Heart right ventricle (tissue), 16 donors: ENCODE measurements around the gene PRIMPOL. TPM values are rescaled to one million over a fixed set of nuclear protein-coding genes. Genes with fewer than 3 reads are reported as not detected.
"Not testable (repeated sequence)": the region's sequence is repeated elsewhere in the genome, so short reads cannot be mapped to it uniquely, and the experiment has no call there.

Experiments
- ATAC-seq, 8 donors: fragments of 200-7000 bp; cut with Tn5 transposase; one replicate each; pipeline ENCODE4 v1.9.1; 2020; ENCODE audit warnings: mild to moderate bottlenecking in 8 of 8, moderate library complexity in 8 of 8, moderate number of reproducible peaks in 1 of 8
- DNase-seq, 2 donors: peaks; one replicate each; pipeline ENCODE4 v3.0.0-alpha.2; 2020
- H3K27ac ChIP-seq, 10 donors: fragments of 200-600 bp; sonication (generic) in 2 of 10; one replicate each; pipeline versions ENCODE4 v1.5.0 to v1.8.0; 2020 to 2022; ENCODE audit warnings: mild to moderate bottlenecking in 3 of 10
- H3K27me3 ChIP-seq, 7 donors: fragments of 200-600 bp; one replicate each; pipeline ENCODE4 v1.8.0; 2021 to 2022; ENCODE audit warnings: mild to moderate bottlenecking in 2 of 7
- H3K36me3 ChIP-seq, 9 donors: fragments of 200-600 bp; sonication (generic) in 1 of 9; one replicate each; pipeline versions ENCODE4 v1.5.0 to v1.8.0; 2020 to 2022; ENCODE audit warnings: mild to moderate bottlenecking in 2 of 9
- H3K4me1 ChIP-seq, 9 donors: fragments of 200-600 bp; sonication (generic) in 1 of 9; one replicate each; pipeline versions ENCODE4 v1.5.0 to v1.8.0; 2020 to 2022; ENCODE audit warnings: mild to moderate bottlenecking in 4 of 9
- H3K4me3 ChIP-seq, 10 donors: fragments of 200-600 bp; sonication (generic) in 2 of 10; one replicate each; pipeline versions ENCODE4 v1.5.0 to v1.8.0; 2020 to 2022; ENCODE audit warnings: mild to moderate bottlenecking in 7 of 10, moderate library complexity in 2 of 10
- H3K9me3 ChIP-seq, 11 donors: fragments of 200-600 bp in 10 of 11; sonication (generic) in 2 of 11; one replicate each; pipeline versions ENCODE4 v1.5.0 to v1.8.0; 2013 to 2022; ENCODE audit warnings: mild to moderate bottlenecking in 2 of 11, control low read depth in 1 of 11, moderate library complexity in 1 of 11
- WGBS, 2 donors: extraction: QIAGEN DNeasy Blood & Tissue Kit; methylation state at CpG; one replicate each; pipeline ENCODE4 v1.1.7; 2013; ENCODE audit warnings: inconsistent platforms in 1 of 2; 5-methylcytosine and 5-hydroxymethylcytosine counted together
- intact Hi-C, 10 donors: fragments of 100-400 bp; cut with DNase I; formaldehyde crosslinking; loops; one replicate each; pipeline versions ENCODE4 v1.11.1 to v1.14.2; 2022
- polyA plus RNA-seq, 2 donors: library from polyadenylated mRNA; stranded (reverse); fragments of 200-250 nt; gene quantifications; one replicate each; pipeline ENCODE4 v1.2.3, GENCODE V29; 2013
- total RNA-seq, 10 donors: library from RNA; stranded (reverse); fragmentation: NEBNext Ultra II Directional in 3 of 10; extraction: Animal tissue kit (Norgen Biotek cat#: 25700) in 3 of 10; gene quantifications; one replicate each; pipeline versions ENCODE4 v1.2.1 to v1.2.4, GENCODE V29; 2021 to 2023
- TF ChIP-seq, protein P1 (sequence below), 9 donors: fragments of 200-600 bp; sonication (generic) in 2 of 9; IDR thresholded peaks; one replicate each; pipeline versions ENCODE4 v1.5.0 to v1.8.0; 2021 to 2022; ENCODE audit warnings: antibody characterized with exemption in 9 of 9, mild to moderate bottlenecking in 5 of 9, moderate library complexity in 1 of 9
- donor health status: Arrhythmogenic right ventricular cardiomyopathy.
- donor health status: ischemic (EF 13 %, LVEDD 7.1; RV severe dilation, severe dysfunction).
- donor health status: healthy with polysubstance abuse.
- donor health status: DM: no; HTN: yes; CAD: no.
- donor health status: DM: no; HTN: no; CAD: no.
- donor health status: ischemic (EF 25% LVEDD 6.9; RV normal size, moderate dysfunction).
- donor health status: ischemic (EF 25% LVEDD 5.7; RV mildly dilated, moderate dysfunction).
- donor health status: healthy.
- donor health status: DM: yes; HTN: yes; CAD: no.
- donor health status: Ischemic cardiomyopathy.
- donor health status: ischemic (EF 35%, LVEDD 5.7; RV mildly dilated, moderate dysfunction).
- donor health status: nonischemic (EF 11% LVEDD 7.7; RV severe dilation, severe dysfunction).
- donor health status: DM: yes; HTN: yes; CAD: no.
- donor health status: PGD.
- donor health status: ischemic (EF 29% LVEDD 5.4; RV normal size, mild dysfunction).
- donor health status: nonischemic (EF 23%, LVEDD 6.1; RV moderate dilation, normal function).

PRIMPOL gene
- total and polyA plus RNA-seq, 12 donors, result 7.2 to 85.2 (median 10.8) TPM

DNA sequence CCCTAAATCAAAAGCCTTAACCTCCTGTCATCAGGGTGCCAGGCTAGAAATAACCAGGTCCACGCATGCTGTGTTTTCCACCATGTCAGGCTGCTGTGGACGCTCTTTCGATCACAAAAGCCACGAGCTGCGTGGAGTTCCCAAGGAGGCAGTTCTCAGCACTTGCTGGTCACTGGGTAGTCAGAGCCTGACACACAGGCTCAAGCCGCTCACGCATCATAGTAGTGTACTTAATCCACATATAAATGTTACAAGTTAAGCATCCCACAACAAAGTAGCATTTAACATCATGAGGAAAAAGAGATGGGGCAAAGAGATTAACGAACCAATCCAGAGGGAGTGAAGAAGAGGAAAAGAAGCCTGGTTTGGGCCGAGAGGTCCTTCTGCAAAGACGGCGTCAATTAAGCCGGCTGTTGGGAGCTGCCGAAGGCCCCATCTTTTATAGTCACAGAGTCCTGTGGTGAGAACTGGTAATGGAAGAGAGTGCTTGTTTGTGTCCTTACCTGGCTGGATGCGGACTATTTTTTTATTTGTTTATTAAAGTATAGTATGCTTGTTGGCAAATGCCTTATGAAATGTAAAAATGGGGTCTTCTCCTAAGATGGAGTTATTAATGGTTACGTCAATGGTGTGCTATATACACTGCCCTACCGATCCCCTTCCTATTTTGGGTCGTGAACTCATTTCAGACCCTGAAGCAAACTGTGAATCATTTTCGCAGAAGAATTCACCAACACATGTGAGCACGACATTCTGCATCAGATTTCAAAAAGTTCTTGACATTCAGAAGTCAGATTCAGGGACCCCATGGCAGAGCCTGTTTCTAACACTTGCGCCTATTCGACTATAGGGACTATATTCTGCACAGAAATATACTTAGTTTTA, 675 bp downstream of the PRIMPOL start:
- 32 to 34% methylated on average over 21 of the region's 21 CpGs for WGBS, 2 donors
- Histone ChIP-seq H3K4me1 (peaks cover 13 to 51% (median 41%) of the 10 kb centered on the region in 9 donors), H3K36me3 (peaks cover 0 to 26% (median 0%) of the 10 kb centered on the region in 9 donors), H3K4me3 (peak overlapping the region; percentile 72 to 96 (median 84)), H3K27me3 (no peaks in the 10 kb centered on the region), H3K27ac (peak overlapping the region; percentile 81 to 100 (median 92)), H3K9me3 (no peaks in the 10 kb centered on the region)
- intact Hi-C loops, result loop anchor here in 8 of 10 donors (2.0 to 10.0 kb wide), 8 partner anchors 82 to 388 kb away; partner anchors contain the start of gene CENPU (in 6 of the 8)
- DNase-seq, result no peak
- TF ChIP-seq, protein P1, sequence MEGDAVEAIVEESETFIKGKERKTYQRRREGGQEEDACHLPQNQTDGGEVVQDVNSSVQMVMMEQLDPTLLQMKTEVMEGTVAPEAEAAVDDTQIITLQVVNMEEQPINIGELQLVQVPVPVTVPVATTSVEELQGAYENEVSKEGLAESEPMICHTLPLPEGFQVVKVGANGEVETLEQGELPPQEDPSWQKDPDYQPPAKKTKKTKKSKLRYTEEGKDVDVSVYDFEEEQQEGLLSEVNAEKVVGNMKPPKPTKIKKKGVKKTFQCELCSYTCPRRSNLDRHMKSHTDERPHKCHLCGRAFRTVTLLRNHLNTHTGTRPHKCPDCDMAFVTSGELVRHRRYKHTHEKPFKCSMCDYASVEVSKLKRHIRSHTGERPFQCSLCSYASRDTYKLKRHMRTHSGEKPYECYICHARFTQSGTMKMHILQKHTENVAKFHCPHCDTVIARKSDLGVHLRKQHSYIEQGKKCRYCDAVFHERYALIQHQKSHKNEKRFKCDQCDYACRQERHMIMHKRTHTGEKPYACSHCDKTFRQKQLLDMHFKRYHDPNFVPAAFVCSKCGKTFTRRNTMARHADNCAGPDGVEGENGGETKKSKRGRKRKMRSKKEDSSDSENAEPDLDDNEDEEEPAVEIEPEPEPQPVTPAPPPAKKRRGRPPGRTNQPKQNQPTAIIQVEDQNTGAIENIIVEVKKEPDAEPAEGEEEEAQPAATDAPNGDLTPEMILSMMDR (IDR thresholded peaks at IDR 0.05), result no peak
- peak in 6 of 8 donors; percentile 4 to 40 (median 28) for ATAC-seq

DNA sequence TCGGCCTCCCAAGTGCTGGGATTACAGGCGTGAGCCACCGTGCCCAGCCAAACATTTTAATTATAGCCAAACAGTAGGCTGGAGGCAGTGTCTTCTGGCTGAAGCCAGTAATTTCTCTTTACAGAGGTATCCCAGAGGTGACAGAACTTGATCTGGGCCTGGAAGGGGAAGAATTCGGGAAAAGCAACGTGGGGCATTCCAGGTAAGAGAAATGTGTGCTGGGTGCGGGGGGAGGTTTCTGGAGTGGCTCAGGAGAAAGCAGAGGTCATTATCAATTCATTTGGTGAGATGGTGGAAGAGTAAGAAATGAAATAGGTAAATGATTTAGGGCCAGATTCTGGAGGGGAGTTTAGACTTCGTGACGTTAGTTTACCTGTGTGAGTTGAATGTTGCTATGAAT, 2.4 kb downstream of the PRIMPOL start:
- TF ChIP-seq, protein P1 (IDR thresholded peaks at IDR 0.05), result no peak
- H3K27ac ChIP-seq, result no peak overlapping the region
- H3K27me3 ChIP-seq, result no peaks in the 10 kb centered on the region
- no peaks in the 10 kb centered on the region for H3K9me3 ChIP-seq
- peaks cover 0 to 23% (median 0%) of the 10 kb centered on the region in 9 donors for H3K36me3 ChIP-seq
- no peak overlapping the region for H3K4me3 ChIP-seq
- peaks cover 7 to 44% (median 27%) of the 10 kb centered on the region in 9 donors for H3K4me1 ChIP-seq
- intact Hi-C loops, result loop anchor here in 2 of 10 donors (5.0 kb wide), 1 partner anchor 80 kb away; the partner anchor contains the start of gene CENPU (in 2 of the 2)
- DNase-seq (no peak), ATAC-seq (no peak)
- WGBS, 2 donors, result 92 to 95% methylated on average over 8 of the region's 8 CpGs

DNA sequence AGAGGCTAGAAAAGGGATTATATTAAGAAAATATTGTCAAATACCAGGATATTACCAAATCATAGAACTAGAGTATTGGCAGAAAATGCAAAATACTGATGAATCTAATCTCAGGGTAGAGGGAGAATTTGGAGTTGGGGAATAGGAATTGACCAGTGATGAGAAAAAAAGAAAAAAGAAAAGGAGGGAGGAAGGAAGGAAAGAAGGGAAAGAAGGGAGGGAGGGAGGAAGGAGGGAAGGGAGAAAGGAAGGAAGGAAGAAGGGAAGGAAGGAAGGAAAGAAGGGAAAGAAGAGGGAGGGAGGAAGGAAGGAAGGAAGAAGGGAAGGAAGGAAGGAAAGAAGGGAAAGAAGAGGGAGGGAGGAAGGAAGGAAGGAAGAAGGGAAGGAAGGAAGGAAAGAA, 3.1 kb downstream of the PRIMPOL start:
- not testable (repeated sequence) for H3K4me3 ChIP-seq, H3K9me3 ChIP-seq, H3K27ac ChIP-seq, ATAC-seq, DNase-seq, H3K27me3 ChIP-seq
- peaks cover under 1 to 43% (median 19%) of the 10 kb centered on the region in 9 donors for H3K4me1 ChIP-seq
- peaks cover 0 to 31% (median 0%) of the 10 kb centered on the region in 9 donors for H3K36me3 ChIP-seq
- intact Hi-C loops, result loop anchor here in 2 of 10 donors (5.0 kb wide), 1 partner anchor 80 kb away; the partner anchor contains the start of gene CENPU (in 2 of the 2)

DNA sequence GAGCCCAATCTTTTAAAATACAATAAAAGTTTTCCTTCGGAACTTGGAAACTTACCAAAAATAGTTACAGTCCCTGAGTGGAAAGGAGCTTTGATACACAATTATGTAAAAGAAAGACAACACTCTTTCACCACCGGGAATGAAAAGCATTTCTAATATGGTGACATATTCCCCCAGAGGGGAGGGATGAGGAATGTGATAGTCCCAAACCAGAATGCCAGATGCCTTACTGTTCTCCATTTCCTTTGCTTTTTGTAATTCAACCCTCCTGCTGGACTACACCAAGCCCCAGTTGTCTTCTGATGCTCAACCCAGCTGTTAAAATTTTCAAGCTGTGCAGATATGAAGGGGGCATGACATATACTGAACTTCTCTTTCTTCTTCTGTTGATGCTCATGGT, 4.1 kb downstream of the PRIMPOL start:
- ATAC-seq (no peak), DNase-seq (no peak)
- intact Hi-C loops, result loop anchor here in 2 of 10 donors (5.0 kb wide), 1 partner anchor 79 kb away; the partner anchor contains the start of gene CENPU (in 2 of the 2)
- no peak overlapping the region for H3K27ac ChIP-seq
- TF ChIP-seq, protein P1 (IDR thresholded peaks at IDR 0.05), result no peak
- H3K36me3 ChIP-seq, result peaks cover 0 to 37% (median 0%) of the 10 kb centered on the region in 9 donors
- 25 to 28% methylated on average over 2 of the region's 2 CpGs for WGBS, 2 donors
- no peak overlapping the region for H3K4me3 ChIP-seq
- peaks cover 0 to 34% (median 14%) of the 10 kb centered on the region in 9 donors for H3K4me1 ChIP-seq
- H3K9me3 ChIP-seq, result no peaks in the 10 kb centered on the region
- no peaks in the 10 kb centered on the region for H3K27me3 ChIP-seq
